GM19043 (cell line): Measurements from ENCODE around the gene DUSP7.

Experiments used
- ATAC-seq: cut with Tn5 transposase; IDR thresholded peaks from one replicate; pipeline ENCODE4 v1.9.1; 2021; ENCODE audit warnings: low read depth; ENCODE audit not compliant: unreplicated experiment

Gene DUSP7

GRCh38 chr3:52056521-52056967 lies at the start of gene DUSP7:
Gene DUSP7, minus strand, starts transcription at chr3:52056571. Its CDS starts 205 bp downstream, at chr3:52056366.
- peak; percentile 27 for ATAC-seq

- no peak for ATAC-seq
Measured at GRCh38 chr3:52104684-52105640, 48.6 kb upstream of the DUSP7 start.

- ATAC-seq: no peak
Measured at GRCh38 chr3:52102934-52103333, 46.6 kb upstream of the DUSP7 start.

GRCh38 chr3:52099001-52099401 lies 42.6 kb upstream of the DUSP7 start:
- no peak for ATAC-seq

GRCh38 chr3:52097851-52098507 lies 41.6 kb upstream of the DUSP7 start:
- ATAC-seq: no peak

GRCh38 chr3:52095990-52096775 lies 39.8 kb upstream of the DUSP7 start:
- no peak for ATAC-seq

- ATAC-seq: no peak
Measured at GRCh38 chr3:52094571-52095485, 38.5 kb upstream of the DUSP7 start.

- ATAC-seq: no peak
Measured at GRCh38 chr3:52093756-52094545, 37.6 kb upstream of the DUSP7 start.

GRCh38 chr3:52092891-52093290 lies 36.5 kb upstream of the DUSP7 start:
- ATAC-seq: no peak

- ATAC-seq: no peak
Measured at GRCh38 chr3:52092271-52092660, 35.9 kb upstream of the DUSP7 start.

GRCh38 chr3:52091586-52092270 lies 35.4 kb upstream of the DUSP7 start:
- no peak for ATAC-seq

- ATAC-seq: no peak
Measured at GRCh38 chr3:52090933-52091468, 34.6 kb upstream of the DUSP7 start.

GRCh38 chr3:52090131-52090932 lies 34.0 kb upstream of the DUSP7 start:
- no peak for ATAC-seq

- no peak for ATAC-seq
Measured at GRCh38 chr3:52089691-52090090, 33.3 kb upstream of the DUSP7 start.

- no peak for ATAC-seq
Measured at GRCh38 chr3:52088445-52089367, 32.3 kb upstream of the DUSP7 start.

GRCh38 chr3:52087731-52088130 lies 31.4 kb upstream of the DUSP7 start:
- no peak for ATAC-seq
